ENCODE results near the gene TTF2. TPM values are rescaled to one million over a fixed set of nuclear protein-coding genes. Genes with fewer than 3 reads are reported as not detected.
A peak's percentile ranks its signal among the peaks of the same experiment; 100 is the strongest.

TTF2 gene
- total RNA-seq, 1 donor from 2014 or later = 37.7 TPM

DNA sequence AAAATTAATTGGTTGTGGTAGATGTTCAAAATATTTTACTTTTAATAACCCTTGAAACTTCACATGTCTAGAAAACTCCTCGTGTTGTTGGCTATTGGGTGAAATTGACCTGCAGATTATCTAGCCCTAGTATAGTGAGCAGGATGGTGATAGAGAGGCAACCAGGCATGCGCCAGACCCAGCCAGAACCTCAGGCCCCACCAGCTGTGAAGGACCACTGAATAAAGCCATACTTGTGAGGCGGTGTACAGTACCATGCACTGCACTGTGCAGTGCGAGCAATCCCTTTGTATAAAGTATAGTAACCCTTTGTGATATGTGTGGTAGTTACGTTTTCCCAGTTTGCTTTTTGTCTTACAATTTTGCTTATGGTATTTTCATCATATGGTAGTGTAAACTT, 8.5 kb downstream of the TTF2 start:
- ChIA-PET CTCF (interaction anchor here (1.9 to 2.7 kb wide), 3 partner anchors 60 to 930 kb away, joined by 4 to 31 read pairs (median 17); no protein-coding TSS in a partner anchor), POLR2A (no interaction called here)
- Mint-ChIP-seq H3K4me1 (peaks cover 3% of the 10 kb centered on the region), H3K27me3 (no peaks in the 10 kb centered on the region), H3K27ac (no peak overlapping the region), H3K4me3 (no peak overlapping the region), H3K9me3 (no peaks in the 10 kb centered on the region), H3K36me3 (ENCODE audit: low read depth) (peaks cover 15% of the 10 kb centered on the region)
- no peak for ATAC-seq (ENCODE audit: low read depth)
- DNase-seq = no peak
- TF ChIP-seq, protein P1, sequence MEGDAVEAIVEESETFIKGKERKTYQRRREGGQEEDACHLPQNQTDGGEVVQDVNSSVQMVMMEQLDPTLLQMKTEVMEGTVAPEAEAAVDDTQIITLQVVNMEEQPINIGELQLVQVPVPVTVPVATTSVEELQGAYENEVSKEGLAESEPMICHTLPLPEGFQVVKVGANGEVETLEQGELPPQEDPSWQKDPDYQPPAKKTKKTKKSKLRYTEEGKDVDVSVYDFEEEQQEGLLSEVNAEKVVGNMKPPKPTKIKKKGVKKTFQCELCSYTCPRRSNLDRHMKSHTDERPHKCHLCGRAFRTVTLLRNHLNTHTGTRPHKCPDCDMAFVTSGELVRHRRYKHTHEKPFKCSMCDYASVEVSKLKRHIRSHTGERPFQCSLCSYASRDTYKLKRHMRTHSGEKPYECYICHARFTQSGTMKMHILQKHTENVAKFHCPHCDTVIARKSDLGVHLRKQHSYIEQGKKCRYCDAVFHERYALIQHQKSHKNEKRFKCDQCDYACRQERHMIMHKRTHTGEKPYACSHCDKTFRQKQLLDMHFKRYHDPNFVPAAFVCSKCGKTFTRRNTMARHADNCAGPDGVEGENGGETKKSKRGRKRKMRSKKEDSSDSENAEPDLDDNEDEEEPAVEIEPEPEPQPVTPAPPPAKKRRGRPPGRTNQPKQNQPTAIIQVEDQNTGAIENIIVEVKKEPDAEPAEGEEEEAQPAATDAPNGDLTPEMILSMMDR (IDR thresholded peaks at IDR 0.05) = no peak
- intact Hi-C loops (cut with micrococcal nuclease) = loop anchor here (1.0 to 10.0 kb wide), 4 partner anchors 60 to 690 kb away; no protein-coding TSS in a partner anchor

DNA sequence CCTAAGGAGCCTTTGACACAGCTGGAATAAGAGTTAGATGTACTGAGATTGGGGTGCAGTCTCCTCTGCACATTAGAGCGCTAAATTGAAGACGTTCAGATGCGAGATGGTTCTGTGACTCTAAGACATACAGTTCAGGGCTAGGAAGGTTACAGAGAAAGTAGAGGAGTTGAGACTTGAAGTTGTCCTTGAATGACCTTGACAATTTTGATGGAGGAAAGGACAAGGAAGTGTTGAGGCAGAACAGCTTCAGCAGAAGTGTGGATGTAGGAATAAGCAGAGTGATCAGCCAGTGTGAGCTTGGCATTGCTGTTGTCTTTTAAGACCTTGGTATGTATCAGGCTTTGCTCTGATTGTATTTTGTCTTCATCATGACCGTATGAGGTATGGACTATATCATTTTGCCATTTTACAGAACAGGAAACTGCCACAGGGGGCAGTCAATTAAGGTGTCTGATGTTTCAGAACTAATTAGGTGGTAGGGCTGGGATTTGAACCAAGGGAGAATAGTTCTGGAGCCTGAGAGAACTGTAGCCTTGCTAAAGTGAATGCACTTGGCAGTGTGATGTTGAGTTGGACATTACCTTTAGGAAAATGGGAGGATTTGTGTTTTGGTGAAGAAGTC, 9.2 kb downstream of the TTF2 start:
- DNase-seq (no peak), ATAC-seq (ENCODE audit: low read depth) (no peak)
- Mint-ChIP-seq H3K4me1 (peaks cover 3% of the 10 kb centered on the region), H3K36me3 (ENCODE audit: low read depth) (peaks cover 16% of the 10 kb centered on the region), H3K9me3 (no peaks in the 10 kb centered on the region), H3K27ac (no peak overlapping the region), H3K4me3 (no peak overlapping the region), H3K27me3 (no peaks in the 10 kb centered on the region)
- CTCF ChIA-PET = interaction anchor here (0.6 to 2.7 kb wide), 4 partner anchors 59 to 930 kb away, joined by 3 to 31 read pairs (median 4); no protein-coding TSS in a partner anchor
- intact Hi-C loops (cut with micrococcal nuclease) = loop anchor here (5.0 to 10.0 kb wide), 2 partner anchors 443 to 465 kb away; no protein-coding TSS in a partner anchor
- TF ChIP-seq, protein P1 (IDR thresholded peaks at IDR 0.05) = no peak
- POLR2A ChIA-PET = no interaction called here

DNA sequence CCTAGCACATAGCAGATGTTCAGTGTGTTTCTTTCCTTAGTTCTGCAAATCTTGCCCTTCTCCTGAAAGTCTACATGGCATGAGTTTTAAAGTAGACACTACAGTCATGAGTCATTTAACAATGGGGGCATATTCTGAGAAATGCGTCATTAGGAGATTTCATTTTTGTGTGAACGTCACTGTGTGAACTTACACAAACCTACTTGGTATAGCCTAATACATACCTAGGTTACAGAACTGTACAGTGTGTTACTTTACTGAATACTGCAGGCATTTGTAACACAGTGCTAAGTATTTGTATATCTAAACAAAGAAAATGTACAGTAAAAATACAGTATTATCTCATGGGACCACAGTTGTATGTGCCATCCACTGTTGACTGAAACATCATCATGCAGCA, 10.0 kb downstream of the TTF2 start:
- H3K4me3 Mint-ChIP-seq = no peak overlapping the region
- DNase-seq (no peak), ATAC-seq (ENCODE audit: low read depth) (no peak)
- ChIA-PET CTCF (interaction anchor here (1.2 to 1.9 kb wide), 2 partner anchors 59 to 931 kb away, joined by 3 to 4 read pairs; no protein-coding TSS in a partner anchor), POLR2A (no interaction called here)
- peaks cover 20% of the 10 kb centered on the region for H3K36me3 Mint-ChIP-seq (ENCODE audit: low read depth)
- H3K9me3 Mint-ChIP-seq = no peaks in the 10 kb centered on the region
- H3K27ac Mint-ChIP-seq = no peak overlapping the region
- H3K4me1 Mint-ChIP-seq = peaks cover 3% of the 10 kb centered on the region
- intact Hi-C loops (cut with micrococcal nuclease) = no loop called here
- TF ChIP-seq, protein P1 (IDR thresholded peaks at IDR 0.05) = no peak
- H3K27me3 Mint-ChIP-seq = no peaks in the 10 kb centered on the region

DNA sequence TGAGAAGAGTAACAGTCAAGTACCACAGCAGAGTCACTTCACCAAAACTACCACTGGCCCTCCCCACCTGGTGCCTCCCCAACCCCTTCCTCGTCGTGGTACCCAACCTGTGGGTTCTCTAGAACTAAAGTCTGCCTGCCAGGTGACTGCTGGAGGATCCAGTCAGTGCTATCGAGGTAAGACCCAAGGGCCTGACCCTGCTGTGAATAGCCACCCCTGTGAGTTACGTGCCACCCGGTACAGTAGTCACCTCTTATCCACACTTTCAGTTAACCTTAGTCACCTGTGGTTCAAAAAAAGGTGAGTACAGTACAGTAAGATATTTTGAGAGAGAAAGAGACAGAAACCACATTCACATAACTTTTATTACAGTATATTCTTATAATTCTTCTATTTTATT, 16.5 kb downstream of the TTF2 start:
- DNase-seq = no peak
- Mint-ChIP-seq H3K36me3 (ENCODE audit: low read depth) (peaks cover 70% of the 10 kb centered on the region), H3K9me3 (no peaks in the 10 kb centered on the region), H3K4me3 (no peak overlapping the region), H3K27ac (no peak overlapping the region), H3K4me1 (no peaks in the 10 kb centered on the region), H3K27me3 (no peaks in the 10 kb centered on the region)
- TF ChIP-seq, protein P1 (IDR thresholded peaks at IDR 0.05) = no peak
- ChIA-PET CTCF (interaction anchor here (1.0 kb wide), 1 partner anchor 339 kb away, joined by 3 read pairs; no protein-coding TSS in a partner anchor), POLR2A (no interaction called here)
- no peak for ATAC-seq (ENCODE audit: low read depth)
- intact Hi-C loops (cut with micrococcal nuclease) = no loop called here

DNA sequence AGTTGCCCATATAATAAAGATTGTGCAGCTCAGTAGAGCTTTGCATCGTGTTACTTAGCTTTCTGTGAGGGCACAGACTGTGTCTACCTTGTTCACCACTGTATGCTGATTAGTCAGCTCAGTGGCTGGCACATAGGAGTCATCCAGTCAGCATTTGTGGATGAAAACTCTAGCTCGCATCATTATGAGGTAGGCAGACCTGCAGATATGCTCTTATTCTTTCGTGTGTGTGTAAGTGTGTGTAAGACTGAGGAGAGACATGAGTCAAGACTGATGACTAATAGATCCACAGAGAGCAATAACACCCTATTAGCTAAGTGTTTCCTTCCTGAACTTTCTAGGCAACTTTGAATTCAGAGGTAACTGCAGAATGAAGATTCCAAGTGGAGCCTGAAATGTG, 17.1 kb downstream of the TTF2 start:
- Mint-ChIP-seq H3K4me1 (no peaks in the 10 kb centered on the region), H3K27me3 (no peaks in the 10 kb centered on the region), H3K27ac (no peak overlapping the region), H3K9me3 (no peaks in the 10 kb centered on the region), H3K36me3 (ENCODE audit: low read depth) (peaks cover 75% of the 10 kb centered on the region), H3K4me3 (no peak overlapping the region)
- ATAC-seq (ENCODE audit: low read depth) = peak; percentile 47
- POLR2A ChIA-PET = no interaction called here
- no peak for DNase-seq
- intact Hi-C loops (cut with micrococcal nuclease) = no loop called here
- CTCF ChIA-PET = no interaction called here
- TF ChIP-seq, protein P1 (IDR thresholded peaks at IDR 0.05) = no peak
